ENCODE data around the gene B9D1. TPM values are rescaled to one million over a fixed set of nuclear protein-coding genes. Genes with fewer than 3 reads are reported as not detected.
A peak's percentile ranks its signal among the peaks of the same experiment; 100 is the strongest.

Gene B9D1
- total RNA-seq, 1 donor from 2014 or later, result 12.4 TPM

DNA sequence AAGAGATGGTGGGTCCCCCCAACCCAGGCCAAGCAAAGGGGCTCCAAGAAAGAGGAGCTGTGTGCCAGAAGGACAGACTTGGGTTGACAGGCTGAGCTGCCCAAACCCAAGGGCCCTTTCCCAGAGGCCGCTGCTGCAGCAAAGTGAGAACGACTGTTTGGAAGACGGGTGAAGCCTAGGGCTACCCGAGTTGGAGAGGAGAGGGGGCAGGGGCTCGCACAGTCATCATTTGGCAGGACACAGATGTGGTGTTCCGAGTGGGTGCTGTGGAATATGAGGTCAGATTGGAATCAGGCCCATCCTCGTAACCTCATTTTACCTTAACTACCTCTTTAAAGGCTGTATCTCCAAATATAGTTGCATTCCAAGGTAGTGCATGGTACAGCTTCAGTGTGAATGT, 29.8 kb upstream of the B9D1 start:
- H3K36me3 ChIP-seq (ENCODE audit: control insufficient read depth, insufficient read depth, low read length), result no peaks in the 10 kb centered on the region
- TF ChIP-seq, protein P1, sequence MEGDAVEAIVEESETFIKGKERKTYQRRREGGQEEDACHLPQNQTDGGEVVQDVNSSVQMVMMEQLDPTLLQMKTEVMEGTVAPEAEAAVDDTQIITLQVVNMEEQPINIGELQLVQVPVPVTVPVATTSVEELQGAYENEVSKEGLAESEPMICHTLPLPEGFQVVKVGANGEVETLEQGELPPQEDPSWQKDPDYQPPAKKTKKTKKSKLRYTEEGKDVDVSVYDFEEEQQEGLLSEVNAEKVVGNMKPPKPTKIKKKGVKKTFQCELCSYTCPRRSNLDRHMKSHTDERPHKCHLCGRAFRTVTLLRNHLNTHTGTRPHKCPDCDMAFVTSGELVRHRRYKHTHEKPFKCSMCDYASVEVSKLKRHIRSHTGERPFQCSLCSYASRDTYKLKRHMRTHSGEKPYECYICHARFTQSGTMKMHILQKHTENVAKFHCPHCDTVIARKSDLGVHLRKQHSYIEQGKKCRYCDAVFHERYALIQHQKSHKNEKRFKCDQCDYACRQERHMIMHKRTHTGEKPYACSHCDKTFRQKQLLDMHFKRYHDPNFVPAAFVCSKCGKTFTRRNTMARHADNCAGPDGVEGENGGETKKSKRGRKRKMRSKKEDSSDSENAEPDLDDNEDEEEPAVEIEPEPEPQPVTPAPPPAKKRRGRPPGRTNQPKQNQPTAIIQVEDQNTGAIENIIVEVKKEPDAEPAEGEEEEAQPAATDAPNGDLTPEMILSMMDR (IDR thresholded peaks at IDR 0.05; ENCODE audit: insufficient read depth, low read length, severe bottlenecking), result no peak
- DNase-seq (ENCODE audit: low read depth) (no peak), FAIRE-seq (no peak)
- no peak overlapping the region for H3K4me3 ChIP-seq (ENCODE audit: low read depth, low read length)
- no peaks in the 10 kb centered on the region for H3K27me3 ChIP-seq (ENCODE audit: control insufficient read depth, insufficient read depth, low read length)

DNA sequence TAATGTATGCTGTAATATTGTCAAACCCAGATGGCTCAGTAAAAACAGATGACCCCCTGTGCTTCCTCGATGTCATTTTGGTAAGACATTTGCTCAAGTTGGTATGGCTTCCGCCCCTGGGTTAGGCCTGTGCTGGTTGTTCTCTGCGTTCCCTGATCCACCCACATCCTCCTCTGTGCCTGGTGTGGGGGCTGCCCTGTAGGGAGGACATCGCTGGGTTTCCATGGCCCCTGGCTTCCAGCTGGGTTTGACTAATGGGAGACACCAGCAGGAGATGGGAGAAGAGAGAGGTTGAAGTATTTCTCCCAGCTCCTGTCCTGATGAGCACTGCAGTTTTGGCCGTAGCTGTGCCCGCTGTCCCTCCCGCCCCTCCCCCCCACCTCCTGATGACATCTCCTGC, 28.9 kb upstream of the B9D1 start:
- Histone ChIP-seq H3K27me3 (ENCODE audit: control insufficient read depth, insufficient read depth, low read length) (no peaks in the 10 kb centered on the region), H3K4me3 (ENCODE audit: low read depth, low read length) (no peak overlapping the region), H3K36me3 (ENCODE audit: control insufficient read depth, insufficient read depth, low read length) (no peaks in the 10 kb centered on the region)
- DNase-seq (ENCODE audit: low read depth), result no peak
- FAIRE-seq, result peak; percentile 68
- TF ChIP-seq, protein P1 (IDR thresholded peaks at IDR 0.05; ENCODE audit: insufficient read depth, low read length, severe bottlenecking), result no peak

DNA sequence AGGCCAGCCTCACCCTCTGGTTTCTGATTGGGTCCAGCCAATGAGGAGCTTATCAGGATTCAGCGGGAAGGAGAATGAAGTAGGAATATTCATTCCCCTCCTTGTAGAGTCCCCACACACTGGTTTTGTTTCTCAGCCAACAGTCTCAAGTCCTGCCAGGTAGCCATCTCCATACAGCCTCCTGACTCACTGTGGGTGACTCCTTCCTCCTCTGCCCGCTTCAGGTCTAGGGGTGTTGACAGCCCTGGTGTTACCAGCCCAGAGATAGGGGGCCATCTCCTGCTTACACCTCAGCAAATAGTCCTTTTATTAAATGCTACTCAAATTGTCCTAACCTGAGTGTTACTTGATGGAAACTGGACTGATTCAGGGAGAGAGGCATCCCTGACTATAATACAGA, 28.4 kb upstream of the B9D1 start:
- FAIRE-seq, result no peak
- DNase-seq (ENCODE audit: low read depth), result peak; percentile 30
- Histone ChIP-seq H3K4me3 (ENCODE audit: low read depth, low read length) (no peak overlapping the region), H3K27me3 (ENCODE audit: control insufficient read depth, insufficient read depth, low read length) (no peaks in the 10 kb centered on the region), H3K36me3 (ENCODE audit: control insufficient read depth, insufficient read depth, low read length) (no peaks in the 10 kb centered on the region)
- TF ChIP-seq, protein P1 (IDR thresholded peaks at IDR 0.05; ENCODE audit: insufficient read depth, low read length, severe bottlenecking), result no peak

DNA sequence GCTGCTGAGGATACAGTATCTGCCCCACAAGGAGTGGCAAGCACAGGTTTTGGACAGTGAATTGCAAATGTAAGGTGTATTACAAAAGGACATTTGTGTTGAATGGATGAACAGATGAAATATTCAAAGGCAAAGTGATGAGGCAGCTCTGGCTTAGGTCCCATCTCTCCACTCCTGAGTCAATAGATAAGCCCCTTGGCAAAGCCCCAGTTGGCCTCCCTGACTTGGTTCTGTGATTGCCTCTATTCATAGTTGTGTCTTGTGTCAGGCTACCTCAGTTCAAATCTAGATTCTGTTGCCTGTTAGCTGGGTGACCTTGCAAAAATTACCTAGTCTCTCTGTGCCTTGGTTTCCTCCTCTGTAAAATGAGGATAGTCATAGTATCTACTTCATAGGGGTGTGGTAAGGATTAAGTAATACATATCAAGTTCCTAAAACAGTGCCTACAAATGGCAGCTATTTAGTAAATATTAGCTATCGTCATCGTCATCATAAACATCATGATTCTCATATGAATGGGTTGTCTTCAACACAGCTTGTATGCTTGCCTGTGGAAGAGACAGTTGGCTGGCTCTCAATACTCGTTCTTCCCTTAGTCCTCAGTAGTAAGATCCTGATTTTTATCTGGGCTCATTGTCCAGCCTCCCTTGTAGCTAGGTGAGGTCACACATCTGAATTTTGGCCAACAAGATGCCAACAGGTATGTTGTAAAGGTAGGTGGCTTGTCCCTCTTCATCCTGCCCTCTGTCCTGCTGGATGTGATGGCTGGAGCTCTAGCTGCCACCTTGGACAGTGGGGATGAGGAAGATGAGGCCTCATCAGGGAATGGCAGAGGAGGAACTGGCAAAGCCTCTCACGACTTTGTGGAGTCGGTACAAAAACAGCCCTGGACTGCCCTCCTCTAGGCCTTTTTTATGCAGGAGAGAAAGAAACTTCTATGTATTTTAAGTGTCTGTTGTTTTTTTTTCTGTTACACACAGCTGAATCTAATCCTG, 26.6 kb upstream of the B9D1 start:
- DNase-seq (ENCODE audit: low read depth) (peak; percentile 3), FAIRE-seq (peak; percentile 84)
- no peak overlapping the region for H3K4me3 ChIP-seq (ENCODE audit: low read depth, low read length)
- TF ChIP-seq, protein P1 (IDR thresholded peaks at IDR 0.05; ENCODE audit: insufficient read depth, low read length, severe bottlenecking), result no peak
- peaks cover 1% of the 10 kb centered on the region for H3K36me3 ChIP-seq (ENCODE audit: control insufficient read depth, insufficient read depth, low read length)
- no peaks in the 10 kb centered on the region for H3K27me3 ChIP-seq (ENCODE audit: control insufficient read depth, insufficient read depth, low read length)

DNA sequence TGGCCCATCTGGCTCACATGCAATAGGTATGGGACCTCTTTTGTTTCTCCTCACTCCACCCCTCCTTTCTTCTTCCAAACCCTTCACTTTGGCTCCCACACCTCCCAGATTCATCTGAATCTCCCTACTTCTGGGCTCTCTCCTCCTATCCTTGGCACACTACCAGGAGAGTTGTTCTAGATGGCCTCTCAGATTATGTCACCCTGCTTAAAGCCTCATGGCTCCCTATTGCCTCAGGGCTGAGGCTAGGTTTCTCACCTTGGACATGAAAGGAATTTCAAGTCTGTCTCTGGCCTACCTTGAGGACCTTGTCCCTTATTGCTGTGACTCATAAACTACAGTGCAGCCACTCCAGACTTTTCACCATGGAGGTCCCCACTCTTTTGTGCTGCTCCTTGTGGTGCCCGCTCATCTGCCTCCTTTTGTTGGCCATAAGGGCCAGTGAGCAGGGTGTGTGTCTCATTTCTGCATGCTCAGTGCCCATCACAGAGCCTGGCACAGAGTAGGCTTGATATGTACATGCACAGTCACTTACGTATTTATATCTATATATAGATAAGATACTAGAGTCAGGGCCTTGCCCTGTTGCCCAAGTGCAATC, 25.5 kb upstream of the B9D1 start:
- DNase-seq (ENCODE audit: low read depth), result peak; percentile 23
- peak; percentile 80 for FAIRE-seq
- Histone ChIP-seq H3K4me3 (ENCODE audit: low read depth, low read length) (no peak overlapping the region), H3K27me3 (ENCODE audit: control insufficient read depth, insufficient read depth, low read length) (no peaks in the 10 kb centered on the region), H3K36me3 (ENCODE audit: control insufficient read depth, insufficient read depth, low read length) (peaks cover 8% of the 10 kb centered on the region)
- TF ChIP-seq, protein P1 (IDR thresholded peaks at IDR 0.05; ENCODE audit: insufficient read depth, low read length, severe bottlenecking), result no peak

Measured in bronchial epithelial cell (primary cell).